Subcutaneous adipose tissue (tissue), 4 donors: ENCODE data around the gene C1QB. TPM values are rescaled to one million over a fixed set of nuclear protein-coding genes. Genes with fewer than 3 reads are reported as not detected.

ENCODE experiments used
- total RNA-seq, 4 donors: library from RNA; depleted of rRNA; stranded (reverse); fragments of >200 nt; gene quantifications; one replicate each; pipeline ENCODE4 v1.1.0, GENCODE V29; 2016
- TF ChIP-seq, protein P1 (sequence below): fragments of 450-650 bp; IDR thresholded peaks from one replicate; pipeline ENCODE4 v1.5.1; 2016; ENCODE audit warnings: low read depth, mild to moderate bottlenecking, control low read depth, antibody characterized with exemption, moderate library complexity

C1QB gene
- total RNA-seq, 4 donors from 2014 or later: 325 to 1,649 (median 667) TPM

DNA sequence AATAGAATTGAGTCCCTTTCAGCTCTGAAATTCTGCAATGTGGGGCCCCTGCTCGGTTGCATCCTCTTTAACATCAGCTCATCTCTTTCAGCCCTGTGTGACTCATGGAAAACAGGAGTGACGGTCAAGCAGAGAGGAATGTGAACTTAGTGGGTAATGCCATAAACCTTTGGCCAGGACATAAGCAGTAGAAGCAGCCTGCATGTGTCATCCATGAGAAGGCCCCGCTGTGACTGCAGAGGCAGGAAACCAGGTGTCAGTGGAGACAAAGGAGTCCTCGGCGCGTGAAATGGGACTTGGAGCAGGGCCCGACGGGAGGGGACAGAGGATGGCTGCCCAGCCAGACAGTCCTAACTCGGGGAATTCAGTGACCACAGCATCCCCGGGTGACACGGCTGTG is 36.5 kb downstream of the C1QB start:
- TF ChIP-seq, protein P1, sequence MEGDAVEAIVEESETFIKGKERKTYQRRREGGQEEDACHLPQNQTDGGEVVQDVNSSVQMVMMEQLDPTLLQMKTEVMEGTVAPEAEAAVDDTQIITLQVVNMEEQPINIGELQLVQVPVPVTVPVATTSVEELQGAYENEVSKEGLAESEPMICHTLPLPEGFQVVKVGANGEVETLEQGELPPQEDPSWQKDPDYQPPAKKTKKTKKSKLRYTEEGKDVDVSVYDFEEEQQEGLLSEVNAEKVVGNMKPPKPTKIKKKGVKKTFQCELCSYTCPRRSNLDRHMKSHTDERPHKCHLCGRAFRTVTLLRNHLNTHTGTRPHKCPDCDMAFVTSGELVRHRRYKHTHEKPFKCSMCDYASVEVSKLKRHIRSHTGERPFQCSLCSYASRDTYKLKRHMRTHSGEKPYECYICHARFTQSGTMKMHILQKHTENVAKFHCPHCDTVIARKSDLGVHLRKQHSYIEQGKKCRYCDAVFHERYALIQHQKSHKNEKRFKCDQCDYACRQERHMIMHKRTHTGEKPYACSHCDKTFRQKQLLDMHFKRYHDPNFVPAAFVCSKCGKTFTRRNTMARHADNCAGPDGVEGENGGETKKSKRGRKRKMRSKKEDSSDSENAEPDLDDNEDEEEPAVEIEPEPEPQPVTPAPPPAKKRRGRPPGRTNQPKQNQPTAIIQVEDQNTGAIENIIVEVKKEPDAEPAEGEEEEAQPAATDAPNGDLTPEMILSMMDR: no peak

DNA sequence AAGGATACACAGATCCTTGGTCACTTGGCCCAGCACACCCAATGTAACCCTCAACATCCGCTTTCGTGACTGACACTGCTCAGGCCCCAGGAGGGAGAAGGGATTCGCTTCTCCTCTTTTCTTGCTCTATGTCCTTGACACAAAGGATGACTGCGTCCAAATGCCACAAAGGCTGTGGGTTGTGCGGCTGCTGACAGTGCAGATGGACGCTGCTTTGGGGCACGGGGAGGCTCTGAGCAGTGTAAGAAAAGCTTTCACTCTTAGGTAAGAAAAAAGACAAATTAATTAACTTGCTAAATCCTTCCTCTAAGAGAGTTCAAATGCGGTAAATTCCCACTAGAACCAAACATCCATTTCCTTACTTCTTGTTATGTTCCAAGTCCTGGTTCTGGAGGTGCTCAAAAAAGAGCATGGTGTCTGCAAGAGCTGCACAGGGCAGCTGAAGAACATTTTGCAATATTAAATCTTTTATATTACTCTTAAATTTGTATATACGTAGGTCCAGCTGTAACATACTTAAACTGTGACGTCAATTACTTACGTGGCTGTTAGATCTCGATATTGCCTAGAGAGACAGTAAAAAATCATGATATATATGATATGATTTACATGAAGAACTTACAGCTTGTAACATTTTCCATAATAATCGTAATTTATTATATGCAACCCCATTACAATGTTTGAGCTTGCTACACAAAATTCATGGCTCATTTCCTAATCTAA is 38.2 kb downstream of the C1QB start:
- TF ChIP-seq, protein P1: no peak

DNA sequence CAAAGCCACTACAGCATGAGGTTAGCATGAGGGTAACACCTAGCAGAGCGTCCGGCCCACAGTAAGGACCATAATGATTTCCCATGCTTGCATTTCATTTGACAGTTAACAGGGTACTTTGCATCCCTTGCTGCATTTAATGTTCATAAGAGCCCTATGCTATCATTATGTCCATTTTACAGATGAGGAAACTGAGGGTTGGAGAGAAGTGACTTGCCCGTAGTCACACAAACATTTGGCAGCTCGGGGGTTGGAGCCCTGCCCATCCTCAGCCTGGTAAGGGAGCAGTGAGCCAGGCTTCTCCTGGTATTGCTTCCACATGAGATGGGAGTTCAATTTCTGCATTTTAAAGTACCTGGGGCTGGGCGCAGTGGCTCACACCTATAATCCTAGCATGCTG is 41.1 kb downstream of the C1QB start:
- TF ChIP-seq, protein P1: no peak

DNA sequence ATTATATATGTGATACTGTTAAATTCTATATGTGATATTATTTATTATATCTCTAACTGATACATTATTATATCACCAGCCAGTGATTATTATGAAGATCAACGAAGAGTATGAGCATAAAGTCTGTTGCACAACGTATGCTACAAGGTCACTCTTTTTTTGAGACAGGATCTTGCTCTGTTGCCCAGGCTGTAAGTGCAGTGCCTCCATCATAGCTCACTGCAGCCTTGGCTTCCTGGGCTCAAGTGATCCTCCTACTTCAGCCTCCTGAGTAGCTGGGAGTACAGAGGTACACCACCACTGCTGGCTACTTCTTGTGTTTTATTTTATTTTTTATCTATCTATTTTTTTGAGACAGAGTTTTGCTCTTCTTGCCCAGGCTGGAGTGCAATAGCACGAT is 43.6 kb downstream of the C1QB start:
- TF ChIP-seq, protein P1: no peak

DNA sequence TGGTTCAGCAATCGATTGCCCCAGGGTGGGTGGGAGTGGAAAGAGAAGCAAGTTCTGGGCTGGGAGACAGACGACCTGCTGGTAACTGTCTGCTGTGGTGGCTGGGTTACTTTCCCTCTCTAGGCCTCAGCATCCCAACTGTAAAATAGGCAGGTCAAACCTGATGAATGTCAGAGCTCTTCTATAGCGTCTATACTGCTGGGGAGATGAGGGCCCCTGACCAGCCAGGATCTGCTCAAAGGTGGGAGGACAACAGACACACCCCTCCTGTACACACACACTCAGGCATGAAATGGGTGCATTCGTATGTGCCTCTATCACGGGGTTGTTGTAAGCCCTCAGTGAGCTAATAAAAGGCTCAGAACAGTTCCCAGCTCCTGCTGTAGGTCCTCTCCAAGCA is 44.9 kb downstream of the C1QB start:
- TF ChIP-seq, protein P1: no peak

DNA sequence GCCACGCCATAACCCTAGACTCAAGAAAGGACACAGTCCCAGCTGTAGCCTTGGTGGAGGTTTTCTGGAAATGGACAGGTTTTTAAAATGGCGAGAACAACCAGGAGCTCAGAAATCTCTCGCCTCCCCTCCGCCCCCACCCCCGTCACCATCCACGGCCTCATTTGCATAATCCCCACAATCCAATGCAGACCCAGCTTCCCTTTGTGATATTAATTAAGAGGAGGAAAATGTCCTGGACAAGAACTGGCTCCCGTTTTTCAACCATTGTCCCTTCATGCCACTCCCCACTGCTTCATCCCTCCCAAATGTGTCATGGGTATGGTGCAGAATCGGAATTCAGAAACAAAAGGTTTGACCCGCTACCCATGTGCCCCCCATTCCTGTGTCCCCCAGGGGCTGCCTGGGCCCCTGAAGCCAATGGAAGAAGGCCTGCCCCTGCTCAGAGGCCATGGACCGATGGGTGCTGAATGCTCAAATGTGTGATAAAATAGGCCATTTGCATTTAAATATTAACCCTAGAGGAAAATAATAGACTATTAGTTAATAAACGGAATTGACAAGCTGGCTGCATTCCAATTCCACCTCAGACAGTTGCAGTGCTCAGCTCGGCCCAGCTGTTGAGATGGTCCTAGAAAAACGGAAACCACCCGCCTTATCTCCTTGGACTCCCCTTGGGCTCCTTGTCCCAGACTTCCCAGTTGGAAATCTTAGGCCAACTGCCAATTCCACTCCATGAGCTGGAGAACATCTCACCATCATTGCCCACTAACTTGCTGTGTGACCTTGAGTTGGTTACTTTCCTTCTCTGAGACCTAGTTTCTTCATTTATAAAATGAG is 46.9 kb downstream of the C1QB start:
- TF ChIP-seq, protein P1: no peak
